Upper lobe of right lung (tissue), 1 donor: ENCODE data around the gene CFAP92. TPM values are rescaled to one million over a fixed set of nuclear protein-coding genes. Genes with fewer than 3 reads are reported as not detected.

ENCODE experiments used
- ATAC-seq: fragments of 200-7000 bp; cut with Tn5 transposase; one replicate; pipeline ENCODE4 v1.9.1; 2020; ENCODE audit warnings: mild to moderate bottlenecking, moderate library complexity
- DNase-seq: peaks from one replicate; pipeline ENCODE4 v3.0.0-alpha.2; 2020
- H3K27ac ChIP-seq: fragments of 200-600 bp; one replicate; pipeline ENCODE4 v1.8.0; 2022
- H3K27me3 ChIP-seq: fragments of 200-600 bp; one replicate; pipeline ENCODE4 v1.8.0; 2022; ENCODE audit warnings: mild to moderate bottlenecking
- H3K36me3 ChIP-seq: fragments of 200-600 bp; one replicate; pipeline ENCODE4 v1.8.0; 2022
- H3K4me1 ChIP-seq: fragments of 200-600 bp; one replicate; pipeline ENCODE4 v1.8.0; 2022
- H3K4me3 ChIP-seq: fragments of 200-600 bp; one replicate; pipeline ENCODE4 v1.8.0; 2022; ENCODE audit warnings: mild to moderate bottlenecking
- H3K9me3 ChIP-seq: fragments of 200-600 bp; one replicate; pipeline ENCODE4 v1.8.0; 2022
- intact Hi-C: fragments of 100-400 bp; cut with DNase I; formaldehyde crosslinking; loops from one replicate; pipeline ENCODE4 v1.11.0; 2022
- total RNA-seq: library from RNA; stranded (reverse); fragmentation: NEBNext Ultra II Directional; extraction: Animal tissue kit (Norgen Biotek cat#: 25700); gene quantifications from one replicate; pipeline ENCODE4 v1.2.1, GENCODE V29; 2021
- TF ChIP-seq, protein P1 (sequence below): fragments of 200-600 bp; IDR thresholded peaks from one replicate; pipeline ENCODE4 v1.8.0; 2022; ENCODE audit warnings: antibody characterized with exemption
- donor health status: DM: no; HTN: yes; CAD: no; lungs with severe emphysema.

CFAP92 gene
- total RNA-seq, 1 donor from 2014 or later, result 1.9 TPM

GRCh38 chr3:128971421-128972100 is 22.3 kb downstream of the CFAP92 start:
- H3K36me3 ChIP-seq, result no peaks in the 10 kb centered on the region
- no peak for DNase-seq
- ATAC-seq, result peak; percentile 42
- intact Hi-C loops, result no loop called here
- H3K27ac ChIP-seq, result peak overlapping the region; percentile 7
- peaks cover 17% of the 10 kb centered on the region for H3K4me1 ChIP-seq
- TF ChIP-seq, protein P1, sequence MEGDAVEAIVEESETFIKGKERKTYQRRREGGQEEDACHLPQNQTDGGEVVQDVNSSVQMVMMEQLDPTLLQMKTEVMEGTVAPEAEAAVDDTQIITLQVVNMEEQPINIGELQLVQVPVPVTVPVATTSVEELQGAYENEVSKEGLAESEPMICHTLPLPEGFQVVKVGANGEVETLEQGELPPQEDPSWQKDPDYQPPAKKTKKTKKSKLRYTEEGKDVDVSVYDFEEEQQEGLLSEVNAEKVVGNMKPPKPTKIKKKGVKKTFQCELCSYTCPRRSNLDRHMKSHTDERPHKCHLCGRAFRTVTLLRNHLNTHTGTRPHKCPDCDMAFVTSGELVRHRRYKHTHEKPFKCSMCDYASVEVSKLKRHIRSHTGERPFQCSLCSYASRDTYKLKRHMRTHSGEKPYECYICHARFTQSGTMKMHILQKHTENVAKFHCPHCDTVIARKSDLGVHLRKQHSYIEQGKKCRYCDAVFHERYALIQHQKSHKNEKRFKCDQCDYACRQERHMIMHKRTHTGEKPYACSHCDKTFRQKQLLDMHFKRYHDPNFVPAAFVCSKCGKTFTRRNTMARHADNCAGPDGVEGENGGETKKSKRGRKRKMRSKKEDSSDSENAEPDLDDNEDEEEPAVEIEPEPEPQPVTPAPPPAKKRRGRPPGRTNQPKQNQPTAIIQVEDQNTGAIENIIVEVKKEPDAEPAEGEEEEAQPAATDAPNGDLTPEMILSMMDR, result no peak
- no peak overlapping the region for H3K4me3 ChIP-seq
- no peaks in the 10 kb centered on the region for H3K9me3 ChIP-seq
- H3K27me3 ChIP-seq, result no peaks in the 10 kb centered on the region

DNA sequence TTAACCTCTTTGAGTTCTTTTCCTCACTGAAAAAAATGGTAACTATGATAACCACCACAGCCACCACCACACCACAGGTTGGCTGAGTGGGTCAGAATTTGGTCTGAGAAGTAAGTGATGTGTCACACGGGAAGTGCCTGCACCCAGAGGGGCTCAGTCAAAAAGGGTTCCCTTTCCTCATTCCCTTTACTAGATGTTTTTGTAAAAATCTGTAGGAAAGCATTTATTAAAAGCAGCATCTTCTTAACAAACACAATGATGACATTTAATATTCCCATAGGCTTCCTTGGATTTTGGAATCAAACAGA is 23.2 kb downstream of the CFAP92 start:
- intact Hi-C loops, result no loop called here
- H3K4me1 ChIP-seq, result peaks cover 17% of the 10 kb centered on the region
- TF ChIP-seq, protein P1, result no peak
- H3K4me3 ChIP-seq, result no peak overlapping the region
- ATAC-seq (no peak), DNase-seq (no peak)
- H3K9me3 ChIP-seq, result no peaks in the 10 kb centered on the region
- no peaks in the 10 kb centered on the region for H3K27me3 ChIP-seq
- no peaks in the 10 kb centered on the region for H3K36me3 ChIP-seq
- no peak overlapping the region for H3K27ac ChIP-seq

DNA sequence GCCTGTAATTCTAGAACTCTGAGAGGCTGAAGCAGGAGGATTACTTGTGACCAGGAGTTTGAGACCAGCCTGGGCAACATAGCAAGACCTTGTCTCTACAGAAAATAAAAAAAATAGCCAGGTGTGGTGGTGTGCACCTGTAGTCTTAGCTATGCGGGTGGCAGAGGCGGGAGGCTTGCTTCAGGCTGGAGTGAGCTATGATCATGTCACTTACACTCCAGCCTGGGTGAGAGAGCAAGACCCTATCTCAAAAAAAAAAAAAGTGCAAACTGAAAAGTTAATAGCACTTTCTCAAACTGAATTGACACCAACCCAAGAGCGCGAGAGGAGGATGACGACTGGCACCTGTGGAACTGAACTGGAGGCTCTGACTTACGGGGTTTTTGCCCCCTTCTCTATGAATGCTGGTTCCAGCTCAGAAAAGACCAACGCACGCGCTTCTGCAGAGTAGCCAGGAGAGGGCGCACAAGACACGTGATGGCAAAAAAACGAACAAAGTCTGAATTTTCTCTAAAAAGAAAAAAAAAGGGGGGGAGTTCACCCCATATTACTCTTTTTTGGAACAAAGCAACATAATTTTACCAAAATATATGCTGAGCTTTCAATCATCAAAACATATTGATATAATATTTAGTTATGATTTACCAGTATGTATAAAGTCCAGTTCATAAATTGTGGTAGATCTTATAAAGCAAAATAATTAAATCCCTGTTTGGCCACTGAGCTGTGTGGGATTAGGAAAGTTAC is 23.7 kb downstream of the CFAP92 start:
- no peak overlapping the region for H3K4me3 ChIP-seq
- DNase-seq (no peak), ATAC-seq (peak; percentile 80)
- H3K27ac ChIP-seq, result no peak overlapping the region
- TF ChIP-seq, protein P1, result peak; percentile 91
- intact Hi-C loops, result no loop called here
- H3K27me3 ChIP-seq, result no peaks in the 10 kb centered on the region
- no peaks in the 10 kb centered on the region for H3K36me3 ChIP-seq
- H3K9me3 ChIP-seq, result no peaks in the 10 kb centered on the region
- peaks cover 17% of the 10 kb centered on the region for H3K4me1 ChIP-seq

- H3K9me3 ChIP-seq, result no peaks in the 10 kb centered on the region
- DNase-seq (no peak), ATAC-seq (no peak)
- no peaks in the 10 kb centered on the region for H3K27me3 ChIP-seq
- no peak overlapping the region for H3K4me3 ChIP-seq
- TF ChIP-seq, protein P1, result no peak
- H3K4me1 ChIP-seq, result peaks cover 17% of the 10 kb centered on the region
- H3K27ac ChIP-seq, result no peak overlapping the region
- H3K36me3 ChIP-seq, result no peaks in the 10 kb centered on the region
- intact Hi-C loops, result no loop called here
Measured at GRCh38 chr3:128967748-128968355, 26.0 kb downstream of the CFAP92 start.

DNA sequence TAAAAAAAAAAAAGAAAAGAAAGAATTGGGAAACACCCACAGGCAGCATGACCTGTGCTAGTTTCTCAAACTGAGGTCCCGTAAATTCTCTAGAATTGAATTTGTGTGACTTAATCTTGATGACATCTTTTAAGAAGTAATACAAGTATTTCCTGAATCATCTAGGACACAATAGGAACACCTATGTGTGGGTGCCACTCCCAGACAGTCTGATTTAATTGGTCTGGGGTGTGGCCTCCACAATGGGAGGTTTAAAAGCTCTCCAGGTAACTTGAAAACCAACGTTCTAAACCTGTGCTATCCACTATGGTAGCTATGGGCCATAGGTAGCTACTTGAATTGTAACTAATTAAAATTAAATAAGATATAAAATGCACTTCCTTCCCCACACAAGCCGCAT is 28.1 kb downstream of the CFAP92 start:
- intact Hi-C loops, result no loop called here
- no peaks in the 10 kb centered on the region for H3K9me3 ChIP-seq

More for the DNA sequence above, 28.1 kb downstream of the CFAP92 start:
- TF ChIP-seq, protein P1, result no peak
- Histone ChIP-seq H3K27me3 (no peaks in the 10 kb centered on the region), H3K27ac (no peak overlapping the region), H3K4me1 (peaks cover 6% of the 10 kb centered on the region), H3K36me3 (no peaks in the 10 kb centered on the region), H3K4me3 (no peak overlapping the region)
- no peak for DNase-seq
- ATAC-seq, result no peak
